ENCODE data around the gene HOXB5.
A peak's percentile ranks its signal among the peaks of the same experiment; 100 is the strongest.

Gene HOXB5

DNA sequence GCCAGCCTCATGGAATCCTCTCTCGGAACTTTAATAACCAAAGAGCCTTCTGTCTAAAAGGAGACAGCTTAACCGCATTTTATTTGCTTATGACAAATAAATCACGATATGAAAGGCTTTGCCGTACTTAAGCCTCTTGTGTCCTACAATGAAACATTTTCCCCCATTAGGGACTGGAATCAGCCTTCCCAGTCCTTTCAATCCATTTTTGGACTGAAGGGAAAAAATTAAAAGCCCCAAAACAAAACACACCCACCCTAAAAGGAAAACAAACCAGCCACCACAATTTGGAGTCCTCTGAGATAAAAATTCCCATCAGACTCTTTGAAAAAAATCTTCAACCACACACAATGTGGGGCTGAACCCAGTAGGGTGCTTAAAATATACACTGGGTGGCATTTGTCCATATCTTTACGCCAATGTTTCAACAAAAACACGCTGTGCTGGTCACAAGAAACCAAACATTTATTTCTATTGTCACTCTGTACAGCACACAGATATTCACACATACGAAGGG lies 18.5 kb downstream of the HOXB5 start (continued):
- TF ChIP-seq, protein P1, sequence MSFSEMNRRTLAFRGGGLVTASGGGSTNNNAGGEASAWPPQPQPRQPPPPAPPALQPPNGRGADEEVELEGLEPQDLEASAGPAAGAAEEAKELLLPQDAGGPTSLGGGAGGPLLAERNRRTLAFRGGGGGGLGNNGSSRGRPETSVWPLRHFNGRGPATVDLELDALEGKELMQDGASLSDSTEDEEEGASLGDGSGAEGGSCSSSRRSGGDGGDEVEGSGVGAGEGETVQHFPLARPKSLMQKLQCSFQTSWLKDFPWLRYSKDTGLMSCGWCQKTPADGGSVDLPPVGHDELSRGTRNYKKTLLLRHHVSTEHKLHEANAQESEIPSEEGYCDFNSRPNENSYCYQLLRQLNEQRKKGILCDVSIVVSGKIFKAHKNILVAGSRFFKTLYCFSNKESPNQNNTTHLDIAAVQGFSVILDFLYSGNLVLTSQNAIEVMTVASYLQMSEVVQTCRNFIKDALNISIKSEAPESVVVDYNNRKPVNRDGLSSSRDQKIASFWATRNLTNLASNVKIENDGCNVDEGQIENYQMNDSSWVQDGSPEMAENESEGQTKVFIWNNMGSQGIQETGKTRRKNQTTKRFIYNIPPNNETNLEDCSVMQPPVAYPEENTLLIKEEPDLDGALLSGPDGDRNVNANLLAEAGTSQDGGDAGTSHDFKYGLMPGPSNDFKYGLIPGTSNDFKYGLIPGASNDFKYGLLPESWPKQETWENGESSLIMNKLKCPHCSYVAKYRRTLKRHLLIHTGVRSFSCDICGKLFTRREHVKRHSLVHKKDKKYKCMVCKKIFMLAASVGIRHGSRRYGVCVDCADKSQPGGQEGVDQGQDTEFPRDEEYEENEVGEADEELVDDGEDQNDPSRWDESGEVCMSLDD (tag by site-specific recombination; IDR thresholded peaks at IDR 0.05) = no peak
- TF ChIP-seq ZBTB1 (tag by site-specific recombination; IDR thresholded peaks at IDR 0.05) = 0 out of 2 replicates have a peak, but pooled peaks have one; percentile 15
- TF ChIP-seq, protein P2, sequence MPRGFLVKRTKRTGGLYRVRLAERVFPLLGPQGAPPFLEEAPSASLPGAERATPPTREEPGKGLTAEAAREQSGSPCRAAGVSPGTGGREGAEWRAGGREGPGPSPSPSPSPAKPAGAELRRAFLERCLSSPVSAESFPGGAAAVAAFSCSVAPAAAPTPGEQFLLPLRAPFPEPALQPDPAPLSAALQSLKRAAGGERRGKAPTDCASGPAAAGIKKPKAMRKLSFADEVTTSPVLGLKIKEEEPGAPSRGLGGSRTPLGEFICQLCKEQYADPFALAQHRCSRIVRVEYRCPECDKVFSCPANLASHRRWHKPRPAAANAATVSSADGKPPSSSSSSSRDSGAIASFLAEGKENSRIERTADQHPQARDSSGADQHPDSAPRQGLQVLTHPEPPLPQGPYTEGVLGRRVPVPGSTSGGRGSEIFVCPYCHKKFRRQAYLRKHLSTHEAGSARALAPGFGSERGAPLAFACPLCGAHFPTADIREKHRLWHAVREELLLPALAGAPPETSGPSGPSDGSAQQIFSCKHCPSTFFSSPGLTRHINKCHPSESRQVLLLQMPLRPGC (tag by site-specific recombination; IDR thresholded peaks at IDR 0.05) = peak; percentile 98
- no peak for TF ChIP-seq ZNF830 (tag by site-specific recombination; IDR thresholded peaks at IDR 0.05; ENCODE audit: low read depth)
- TF ChIP-seq, protein P3, sequence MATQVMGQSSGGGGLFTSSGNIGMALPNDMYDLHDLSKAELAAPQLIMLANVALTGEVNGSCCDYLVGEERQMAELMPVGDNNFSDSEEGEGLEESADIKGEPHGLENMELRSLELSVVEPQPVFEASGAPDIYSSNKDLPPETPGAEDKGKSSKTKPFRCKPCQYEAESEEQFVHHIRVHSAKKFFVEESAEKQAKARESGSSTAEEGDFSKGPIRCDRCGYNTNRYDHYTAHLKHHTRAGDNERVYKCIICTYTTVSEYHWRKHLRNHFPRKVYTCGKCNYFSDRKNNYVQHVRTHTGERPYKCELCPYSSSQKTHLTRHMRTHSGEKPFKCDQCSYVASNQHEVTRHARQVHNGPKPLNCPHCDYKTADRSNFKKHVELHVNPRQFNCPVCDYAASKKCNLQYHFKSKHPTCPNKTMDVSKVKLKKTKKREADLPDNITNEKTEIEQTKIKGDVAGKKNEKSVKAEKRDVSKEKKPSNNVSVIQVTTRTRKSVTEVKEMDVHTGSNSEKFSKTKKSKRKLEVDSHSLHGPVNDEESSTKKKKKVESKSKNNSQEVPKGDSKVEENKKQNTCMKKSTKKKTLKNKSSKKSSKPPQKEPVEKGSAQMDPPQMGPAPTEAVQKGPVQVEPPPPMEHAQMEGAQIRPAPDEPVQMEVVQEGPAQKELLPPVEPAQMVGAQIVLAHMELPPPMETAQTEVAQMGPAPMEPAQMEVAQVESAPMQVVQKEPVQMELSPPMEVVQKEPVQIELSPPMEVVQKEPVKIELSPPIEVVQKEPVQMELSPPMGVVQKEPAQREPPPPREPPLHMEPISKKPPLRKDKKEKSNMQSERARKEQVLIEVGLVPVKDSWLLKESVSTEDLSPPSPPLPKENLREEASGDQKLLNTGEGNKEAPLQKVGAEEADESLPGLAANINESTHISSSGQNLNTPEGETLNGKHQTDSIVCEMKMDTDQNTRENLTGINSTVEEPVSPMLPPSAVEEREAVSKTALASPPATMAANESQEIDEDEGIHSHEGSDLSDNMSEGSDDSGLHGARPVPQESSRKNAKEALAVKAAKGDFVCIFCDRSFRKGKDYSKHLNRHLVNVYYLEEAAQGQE (tag by site-specific recombination; IDR thresholded peaks at IDR 0.05) = no peak
- peak; percentile 95 for TF ChIP-seq IKZF3 (tag by site-specific recombination; IDR thresholded peaks at IDR 0.05)
- TF ChIP-seq, protein P4, sequence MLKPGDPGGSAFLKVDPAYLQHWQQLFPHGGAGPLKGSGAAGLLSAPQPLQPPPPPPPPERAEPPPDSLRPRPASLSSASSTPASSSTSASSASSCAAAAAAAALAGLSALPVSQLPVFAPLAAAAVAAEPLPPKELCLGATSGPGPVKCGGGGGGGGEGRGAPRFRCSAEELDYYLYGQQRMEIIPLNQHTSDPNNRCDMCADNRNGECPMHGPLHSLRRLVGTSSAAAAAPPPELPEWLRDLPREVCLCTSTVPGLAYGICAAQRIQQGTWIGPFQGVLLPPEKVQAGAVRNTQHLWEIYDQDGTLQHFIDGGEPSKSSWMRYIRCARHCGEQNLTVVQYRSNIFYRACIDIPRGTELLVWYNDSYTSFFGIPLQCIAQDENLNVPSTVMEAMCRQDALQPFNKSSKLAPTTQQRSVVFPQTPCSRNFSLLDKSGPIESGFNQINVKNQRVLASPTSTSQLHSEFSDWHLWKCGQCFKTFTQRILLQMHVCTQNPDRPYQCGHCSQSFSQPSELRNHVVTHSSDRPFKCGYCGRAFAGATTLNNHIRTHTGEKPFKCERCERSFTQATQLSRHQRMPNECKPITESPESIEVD (tag by site-specific recombination; IDR thresholded peaks at IDR 0.05) = peak; percentile 98
- TF ChIP-seq ZNF239 (tag by site-specific recombination; IDR thresholded peaks at IDR 0.05) = no peak
- TF ChIP-seq BCL11B (tag by site-specific recombination; IDR thresholded peaks at IDR 0.05; ENCODE audit: low read depth) = peak; percentile 67; the same call in 1 of the 2 replicates
- TF ChIP-seq ZNF292 (tag by site-specific recombination; IDR thresholded peaks at IDR 0.05; ENCODE audit: borderline replicate concordance, low read depth) = no peak
- peak; percentile 21; the same call in 1 of the 2 replicates for TF ChIP-seq ZNF423 (tag by site-specific recombination; IDR thresholded peaks at IDR 0.05)
- no peak for TF ChIP-seq ZNF221 (tag by site-specific recombination; IDR thresholded peaks at IDR 0.05; ENCODE audit: borderline replicate concordance)
- TF ChIP-seq GFI1B (tag by site-specific recombination; IDR thresholded peaks at IDR 0.05) = peak; percentile 88
- TF ChIP-seq, protein P5, sequence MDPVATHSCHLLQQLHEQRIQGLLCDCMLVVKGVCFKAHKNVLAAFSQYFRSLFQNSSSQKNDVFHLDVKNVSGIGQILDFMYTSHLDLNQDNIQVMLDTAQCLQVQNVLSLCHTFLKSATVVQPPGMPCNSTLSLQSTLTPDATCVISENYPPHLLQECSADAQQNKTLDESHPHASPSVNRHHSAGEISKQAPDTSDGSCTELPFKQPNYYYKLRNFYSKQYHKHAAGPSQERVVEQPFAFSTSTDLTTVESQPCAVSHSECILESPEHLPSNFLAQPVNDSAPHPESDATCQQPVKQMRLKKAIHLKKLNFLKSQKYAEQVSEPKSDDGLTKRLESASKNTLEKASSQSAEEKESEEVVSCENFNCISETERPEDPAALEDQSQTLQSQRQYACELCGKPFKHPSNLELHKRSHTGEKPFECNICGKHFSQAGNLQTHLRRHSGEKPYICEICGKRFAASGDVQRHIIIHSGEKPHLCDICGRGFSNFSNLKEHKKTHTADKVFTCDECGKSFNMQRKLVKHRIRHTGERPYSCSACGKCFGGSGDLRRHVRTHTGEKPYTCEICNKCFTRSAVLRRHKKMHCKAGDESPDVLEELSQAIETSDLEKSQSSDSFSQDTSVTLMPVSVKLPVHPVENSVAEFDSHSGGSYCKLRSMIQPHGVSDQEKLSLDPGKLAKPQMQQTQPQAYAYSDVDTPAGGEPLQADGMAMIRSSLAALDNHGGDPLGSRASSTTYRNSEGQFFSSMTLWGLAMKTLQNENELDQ (tag by site-specific recombination; IDR thresholded peaks at IDR 0.05; ENCODE audit: low read depth) = no peak
- peak; percentile 26; the same call in 1 of the 2 replicates for TF ChIP-seq ZFHX2 (tag by site-specific recombination; conservative IDR thresholded peaks at IDR 0.05)
- peak; percentile 93 for TF ChIP-seq ZNF843 (tag by site-specific recombination; IDR thresholded peaks at IDR 0.05)
- no peak for TF ChIP-seq ZNF133 (tag by site-specific recombination; IDR thresholded peaks at IDR 0.05)
- peak; percentile 95 for TF ChIP-seq KLF10 (tag by site-specific recombination; IDR thresholded peaks at IDR 0.05)
- no peak for TF ChIP-seq PRDM1 (tag by site-specific recombination; IDR thresholded peaks at IDR 0.05)
- 0 out of 2 replicates have a peak, but pooled peaks have one; percentile 39 for TF ChIP-seq ZNF10 (tag by site-specific recombination; IDR thresholded peaks at IDR 0.05)
- no peak for TF ChIP-seq ZNF529 (tag by site-specific recombination; IDR thresholded peaks at IDR 0.05; ENCODE audit: insufficient replicate concordance)
- peak; percentile 96 for TF ChIP-seq MYNN (tag by site-specific recombination; IDR thresholded peaks at IDR 0.05; ENCODE audit: borderline replicate concordance)
- TF ChIP-seq, protein P6, sequence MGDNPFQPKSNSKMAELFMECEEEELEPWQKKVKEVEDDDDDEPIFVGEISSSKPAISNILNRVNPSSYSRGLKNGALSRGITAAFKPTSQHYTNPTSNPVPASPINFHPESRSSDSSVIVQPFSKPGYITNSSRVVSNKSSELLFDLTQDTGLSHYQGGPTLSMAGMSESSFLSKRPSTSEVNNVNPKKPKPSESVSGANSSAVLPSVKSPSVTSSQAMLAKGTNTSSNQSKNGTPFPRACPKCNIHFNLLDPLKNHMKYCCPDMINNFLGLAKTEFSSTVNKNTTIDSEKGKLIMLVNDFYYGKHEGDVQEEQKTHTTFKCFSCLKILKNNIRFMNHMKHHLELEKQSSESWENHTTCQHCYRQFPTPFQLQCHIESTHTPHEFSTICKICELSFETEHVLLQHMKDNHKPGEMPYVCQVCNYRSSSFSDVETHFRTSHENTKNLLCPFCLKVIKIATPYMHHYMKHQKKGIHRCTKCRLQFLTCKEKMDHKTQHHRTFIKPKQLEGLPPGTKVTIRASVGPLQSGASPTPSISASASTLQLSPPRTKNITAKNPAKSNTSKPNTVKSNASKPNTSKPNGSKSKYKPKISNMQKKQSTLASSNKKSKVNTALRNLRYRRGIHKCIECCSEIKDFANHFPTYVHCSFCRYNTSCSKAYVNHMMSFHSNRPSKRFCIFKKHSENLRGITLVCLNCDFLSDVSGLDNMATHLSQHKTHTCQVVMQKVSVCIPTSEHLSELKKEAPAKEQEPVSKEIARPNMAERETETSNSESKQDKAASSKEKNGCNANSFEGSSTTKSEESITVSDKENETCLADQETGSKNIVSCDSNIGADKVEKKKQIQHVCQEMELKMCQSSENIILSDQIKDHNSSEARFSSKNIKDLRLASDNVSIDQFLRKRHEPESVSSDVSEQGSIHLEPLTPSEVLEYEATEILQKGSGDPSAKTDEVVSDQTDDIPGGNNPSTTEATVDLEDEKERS (tag by site-specific recombination; IDR thresholded peaks at IDR 0.05) = no peak
- no peak for TF ChIP-seq ZNF621 (tag by site-specific recombination; IDR thresholded peaks at IDR 0.05)
- TF ChIP-seq ZSCAN16 (tag by site-specific recombination; IDR thresholded peaks at IDR 0.05) = no peak; the same call in 1 of the 2 replicates
